Measurements from ENCODE around the gene ECM1.
A peak's percentile ranks its signal among the peaks of the same experiment; 100 is the strongest.

The ECM1 gene

DNA sequence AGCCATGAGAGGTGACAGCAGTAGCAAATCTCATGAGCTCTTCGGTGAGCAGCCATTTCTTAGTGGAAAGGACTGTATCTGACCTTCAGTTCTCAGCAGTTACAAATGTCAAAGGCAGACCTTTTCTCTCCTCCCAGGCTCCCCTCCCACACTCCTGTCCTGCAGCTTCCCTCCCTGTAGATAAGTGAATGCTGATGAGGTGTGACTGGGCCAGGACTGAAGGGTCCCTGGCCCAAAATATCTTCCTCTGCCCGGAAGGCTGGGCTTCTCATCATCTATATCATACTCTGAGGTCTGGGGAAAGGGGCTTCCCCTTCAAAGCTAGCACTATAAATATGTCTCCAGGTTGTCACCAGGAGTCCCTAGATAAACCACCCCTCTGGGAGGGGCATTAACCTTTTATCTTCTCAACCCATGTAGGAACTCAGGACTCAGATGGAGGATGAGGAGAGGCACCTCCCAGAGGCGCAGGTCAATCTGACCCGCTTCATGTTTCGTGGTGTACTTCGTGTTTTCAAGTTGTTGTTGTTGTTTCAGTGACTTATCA is 37.6 kb downstream of the ECM1 start:
- no peak for DNase-seq (ENCODE audit: low read depth)

- no peak for DNase-seq (ENCODE audit: low read depth)
Measured at GRCh38 chr1:150546294-150546937, 38.5 kb downstream of the ECM1 start.

- no peak for DNase-seq (ENCODE audit: low read depth)
Measured at GRCh38 chr1:150548324-150548631, 40.4 kb downstream of the ECM1 start.

GRCh38 chr1:150548632-150549495 is 41.0 kb downstream of the ECM1 start, which contains the start of gene ADAMTSL4:
TSS of gene ADAMTSL4 (plus strand) at chr1:150549408. CDS start at chr1:150552289, 2,881 bp downstream.
- peak; percentile 47 for DNase-seq (ENCODE audit: low read depth)

DNA sequence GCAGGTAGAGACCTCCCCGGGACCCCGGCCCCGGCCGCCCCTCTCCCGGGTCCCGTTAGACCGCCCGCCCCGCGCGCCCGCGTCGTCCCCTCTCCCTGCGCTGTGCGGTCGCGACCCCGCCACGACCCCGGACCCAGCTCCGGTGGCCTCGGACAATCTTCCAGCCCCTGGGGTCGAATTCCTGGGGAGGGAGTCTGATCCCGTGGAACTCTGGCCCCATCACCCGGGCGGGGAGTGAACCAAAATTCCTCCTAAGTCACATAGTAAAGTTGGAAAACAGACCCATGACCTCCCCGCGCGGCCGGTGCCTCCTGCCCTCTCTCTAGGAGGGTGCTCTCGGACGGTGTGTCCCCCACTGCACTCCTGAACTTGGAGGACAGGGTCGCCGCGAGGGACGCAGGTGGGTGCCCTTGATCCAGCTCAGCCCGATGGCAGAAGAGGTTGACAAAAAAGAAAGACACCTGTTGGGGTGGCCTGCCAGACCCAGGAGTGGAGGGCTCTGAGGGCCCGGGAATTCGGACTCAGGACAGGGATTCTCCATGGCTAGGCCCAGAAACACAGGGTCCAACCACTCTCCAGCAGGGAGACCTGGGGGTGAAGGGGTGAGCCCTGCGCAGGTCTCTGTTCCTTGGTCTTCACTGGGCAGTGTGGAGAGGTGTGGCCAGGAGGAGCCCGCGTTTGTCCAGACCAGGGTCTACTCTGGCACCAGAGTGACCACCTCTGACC is 41.8 kb downstream of the ECM1 start:
- no peak for DNase-seq (ENCODE audit: low read depth)

DNA sequence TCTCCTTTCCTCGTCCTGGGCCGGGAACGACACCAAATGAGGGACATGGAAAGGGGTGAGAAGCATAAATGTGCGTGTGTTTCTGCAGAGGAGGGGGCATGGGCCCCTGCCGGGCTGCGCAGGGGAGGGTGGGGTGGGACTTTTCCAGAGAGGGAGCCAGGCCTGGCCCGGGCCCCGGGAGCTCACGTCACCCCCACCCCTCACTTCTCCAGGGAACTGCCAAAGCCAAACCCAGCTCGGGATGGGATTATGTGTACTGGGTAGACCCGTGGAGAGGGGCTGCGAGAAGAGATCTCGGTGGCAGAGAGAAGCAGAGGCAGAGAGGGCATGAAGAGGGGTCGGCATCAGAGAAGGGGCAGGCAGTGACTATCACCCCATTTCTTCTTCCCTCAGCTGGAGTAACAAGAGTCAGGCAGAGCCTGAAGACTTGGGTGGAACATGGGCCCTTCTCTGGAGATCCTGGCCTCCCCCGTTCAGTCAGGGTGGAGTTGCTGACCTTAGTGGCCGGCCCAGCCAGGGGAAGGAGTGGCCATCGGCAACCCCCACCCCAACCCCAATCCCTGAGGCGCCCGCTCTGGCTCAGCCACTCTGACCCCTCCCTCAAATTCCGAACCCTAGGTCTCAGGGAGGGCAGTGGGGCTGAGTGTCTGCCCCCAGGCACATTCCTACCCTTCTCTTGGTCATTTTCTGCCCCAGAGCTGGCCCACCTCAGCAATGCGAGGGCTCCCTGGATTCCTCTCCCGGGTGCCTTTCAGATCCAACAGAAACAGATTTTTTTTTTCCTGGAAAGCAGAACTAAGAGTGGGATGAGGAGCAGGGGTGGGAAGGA is 42.5 kb downstream of the ECM1 start:
- no peak for DNase-seq (ENCODE audit: low read depth)

DNA sequence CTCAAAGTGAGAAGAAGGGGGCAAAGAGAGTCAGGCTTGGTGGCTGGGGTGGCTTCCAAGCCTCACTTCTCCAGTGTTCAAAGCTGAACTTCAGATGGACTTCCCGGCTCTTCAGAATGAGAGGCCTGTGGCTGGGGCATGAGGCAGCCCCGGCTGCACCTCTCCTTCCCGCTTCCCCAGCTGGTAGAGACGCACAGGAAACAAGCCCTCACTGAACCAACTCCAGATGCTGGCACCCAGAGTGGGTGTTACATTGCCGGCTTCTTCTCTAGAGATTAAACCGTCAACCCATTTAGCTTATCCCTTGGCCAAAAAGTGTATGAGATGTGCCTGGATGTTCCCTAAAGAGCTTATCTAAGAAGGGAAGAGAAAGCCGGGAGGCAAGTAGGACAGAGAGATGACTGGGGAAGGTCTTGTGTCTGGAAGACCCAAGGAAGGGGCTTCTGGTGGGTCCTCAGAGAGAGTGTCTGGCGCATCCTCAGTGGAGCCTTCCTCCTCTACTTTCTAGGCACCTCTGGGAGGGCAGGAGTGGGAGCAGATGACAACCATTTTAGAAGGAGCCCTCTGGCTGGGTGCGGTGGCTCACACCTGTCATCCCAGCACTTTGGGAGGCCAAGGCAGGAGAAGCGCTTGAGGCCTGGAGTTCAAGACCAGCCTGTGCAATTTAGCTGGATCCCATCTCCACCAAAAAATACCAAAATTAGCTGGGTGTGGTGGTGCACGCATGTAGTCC is 43.3 kb downstream of the ECM1 start:
- no peak for DNase-seq (ENCODE audit: low read depth)

DNA sequence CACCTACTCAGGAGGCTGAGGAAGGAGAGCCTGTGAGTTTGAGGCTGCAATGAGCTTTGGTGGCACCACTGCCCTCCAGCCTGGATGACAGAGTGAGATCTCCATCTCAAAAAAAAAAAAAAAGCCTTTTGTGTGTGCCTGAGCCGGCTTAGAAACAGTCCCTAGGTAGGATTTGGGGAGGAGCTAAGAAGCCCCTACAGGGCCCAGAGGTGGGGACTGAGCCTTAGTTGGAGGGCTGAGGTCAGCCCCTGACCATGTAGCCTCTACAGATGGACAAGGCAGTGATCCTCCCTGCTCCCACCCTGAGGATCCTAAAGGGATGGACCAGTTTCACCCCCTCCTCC is 43.8 kb downstream of the ECM1 start:
- DNase-seq (ENCODE audit: low read depth): no peak

- DNase-seq (ENCODE audit: low read depth): no peak
Measured at GRCh38 chr1:150552128-150552910, 44.4 kb downstream of the ECM1 start.

DNA sequence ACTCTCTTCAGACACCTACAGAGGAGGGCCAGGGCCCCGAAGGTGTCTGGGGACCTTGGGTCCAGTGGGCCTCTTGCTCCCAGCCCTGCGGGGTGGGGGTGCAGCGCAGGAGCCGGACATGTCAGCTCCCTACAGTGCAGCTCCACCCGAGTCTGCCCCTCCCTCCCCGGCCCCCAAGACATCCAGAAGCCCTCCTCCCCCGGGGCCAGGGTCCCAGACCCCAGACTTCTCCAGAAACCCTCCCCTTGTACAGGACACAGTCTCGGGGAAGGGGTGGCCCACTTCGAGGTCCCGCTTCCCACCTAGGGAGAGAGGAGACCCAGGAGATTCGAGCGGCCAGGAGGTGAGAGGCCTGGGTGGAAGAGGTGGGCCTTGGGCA is 45.0 kb downstream of the ECM1 start:
- DNase-seq (ENCODE audit: low read depth): no peak

GRCh38 chr1:150553392-150554085 is 45.6 kb downstream of the ECM1 start:
- DNase-seq (ENCODE audit: low read depth): no peak

- DNase-seq (ENCODE audit: low read depth): no peak
Measured at GRCh38 chr1:150554086-150554452, 46.2 kb downstream of the ECM1 start.

GRCh38 chr1:150555198-150555970 is 47.5 kb downstream of the ECM1 start:
- no peak for DNase-seq (ENCODE audit: low read depth)

DNA sequence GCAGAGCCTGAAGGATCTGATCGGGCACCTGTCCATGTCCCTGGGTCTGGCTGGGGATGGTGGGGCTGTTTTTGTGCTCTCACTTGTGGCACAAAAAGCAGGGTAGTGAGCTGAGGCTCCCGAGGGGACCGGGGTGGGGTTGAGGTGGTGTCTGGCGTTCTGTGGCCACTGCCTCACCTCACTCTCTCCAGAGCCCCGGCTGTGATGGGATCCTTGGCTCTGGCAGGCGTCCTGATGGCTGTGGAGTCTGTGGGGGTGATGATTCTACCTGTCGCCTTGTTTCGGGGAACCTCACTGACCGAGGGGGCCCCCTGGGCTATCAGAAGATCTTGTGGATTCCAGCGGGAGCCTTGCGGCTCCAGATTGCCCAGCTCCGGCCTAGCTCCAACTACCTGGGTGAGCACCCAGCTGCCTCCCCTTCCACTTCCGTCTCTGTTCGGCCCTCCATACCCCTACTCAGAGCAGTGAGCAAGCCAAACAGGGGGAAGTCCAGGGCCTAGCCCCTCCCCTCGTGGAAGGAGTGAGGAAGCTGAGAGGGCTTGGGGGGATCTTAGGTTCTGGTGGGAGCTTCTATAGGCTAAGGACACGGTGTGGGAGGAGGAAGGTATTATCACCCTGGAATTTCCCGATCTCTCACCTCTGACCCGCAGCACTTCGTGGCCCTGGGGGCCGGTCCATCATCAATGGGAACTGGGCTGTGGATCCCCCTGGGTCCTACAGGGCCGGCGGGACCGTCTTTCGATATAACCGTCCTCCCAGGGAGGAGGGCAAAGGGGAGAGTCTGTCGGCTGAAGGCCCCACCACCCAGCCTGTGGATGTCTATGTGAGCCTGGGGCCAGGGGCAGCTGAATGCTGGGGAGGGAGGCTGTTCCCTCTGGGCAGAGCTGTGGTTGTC is 48.3 kb downstream of the ECM1 start:
- DNase-seq (ENCODE audit: low read depth): no peak

GRCh38 chr1:150557065-150557600 is 49.2 kb downstream of the ECM1 start:
- no peak for DNase-seq (ENCODE audit: low read depth)

- no peak for DNase-seq (ENCODE audit: low read depth)
Measured at GRCh38 chr1:150557813-150558212, 49.9 kb downstream of the ECM1 start.

GRCh38 chr1:150558303-150558704 is 50.4 kb downstream of the ECM1 start:
- DNase-seq (ENCODE audit: low read depth): no peak

Data from activated T-cell treated with anti-CD3 and anti-CD28 coated beads for 48 hours (primary cell).